ENCODE data around the gene GAS7. TPM values are rescaled to one million over a fixed set of nuclear protein-coding genes. Genes with fewer than 3 reads are reported as not detected.

Gene GAS7
- total RNA-seq, 1 experiment from 2014 or later, result 4.1 TPM

DNA sequence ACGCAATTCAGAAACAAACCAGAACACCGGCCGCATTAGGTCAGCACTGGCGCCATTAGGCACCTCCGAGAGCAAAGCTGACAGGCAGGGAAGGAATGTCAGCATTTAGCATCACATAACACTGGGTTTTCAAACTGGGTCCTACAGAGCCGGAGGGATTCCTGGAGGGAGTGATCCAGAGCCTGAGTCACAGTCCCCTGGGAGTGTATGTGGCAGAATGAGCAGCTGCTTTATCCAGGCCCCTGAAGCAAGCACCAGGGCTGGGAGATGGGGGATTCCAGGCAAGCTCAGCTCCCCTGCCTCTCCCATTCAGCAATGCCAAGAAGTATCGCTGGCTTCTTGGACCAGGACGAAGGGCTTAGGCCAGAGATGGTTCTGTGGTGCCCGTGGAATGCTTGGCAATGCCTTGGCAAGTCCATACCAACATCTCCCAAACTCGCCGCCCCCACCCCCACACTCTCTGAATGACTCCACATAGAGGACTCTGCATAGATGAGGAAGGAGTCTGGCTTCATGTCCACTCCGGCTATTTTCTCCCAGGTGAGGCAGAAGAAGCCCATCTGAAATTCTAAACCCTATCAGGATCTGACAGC lies 20.4 kb downstream of the GAS7 start:
- ATAC-seq, result no peak
- ChIA-PET RAD21 (ENCODE audit: low non-redundant PET in 1 of 2, low total read pairs in 2 of 2, uncharacterized antibody in 2 of 2, unreplicated experiment in 2 of 2) (no interaction called here), POLR2A (no interaction called here), CTCF (no interaction called here)
- Histone ChIP-seq H2AFZ (ENCODE audit: low read depth, low read length, poor library complexity, severe bottlenecking) (no peak overlapping the region), H3K9me2 (ENCODE audit: insufficient read depth) (no peaks in the 10 kb centered on the region), H3K9me3 (ENCODE audit: control insufficient read depth in 1 of 2, insufficient read depth in 1 of 2, low read depth in 1 of 2, low read length in 2 of 2) (no peaks in the 10 kb centered on the region), H3K79me2 (ENCODE audit: insufficient read depth, low read length) (no peaks in the 10 kb centered on the region), H4K20me1 (ENCODE audit: insufficient read depth) (no peaks in the 10 kb centered on the region), H3K27me3 (ENCODE audit: insufficient read depth, low read length) (no peaks in the 10 kb centered on the region), H3K36me3 (ENCODE audit: control insufficient read depth in 1 of 2, insufficient read depth in 2 of 2, low read length in 2 of 2) (no peaks in the 10 kb centered on the region), H3K27ac (ENCODE audit: low read depth, low read length) (no peak overlapping the region), H3K4me1 (ENCODE audit: control insufficient read depth in 1 of 2, insufficient read depth in 2 of 2, low read length in 2 of 2) (no peaks in the 10 kb centered on the region), H3K9ac (ENCODE audit: low read length) (no peak overlapping the region), H3K4me3 (replicated peaks in 1 of 2; ENCODE audit: low read depth in 1 of 2, low read length in 2 of 2) (no peak overlapping the region), H3K4me2 (ENCODE audit: low read length) (no peak overlapping the region)
- intact Hi-C loops (cut with micrococcal nuclease), result no loop called here
- no peak for DNase-seq (ENCODE audit: low read depth, low spot score)
- TF ChIP-seq RAD21 (IDR thresholded peaks at IDR 0.05; ENCODE audit: low read depth) (no peak), EZH2 (IDR thresholded peaks at IDR 0.05) (no peak), POLR2A (IDR thresholded peaks at IDR 0.05; ENCODE audit: borderline replicate concordance, extremely low read depth, insufficient read depth, insufficient read length) (no peak), SIN3A (IDR thresholded peaks at IDR 0.05; ENCODE audit: low read depth) (no peak), SRF (IDR thresholded peaks at IDR 0.05; ENCODE audit: low read depth) (no peak), TCF7L2 (IDR thresholded peaks at IDR 0.05; ENCODE audit: borderline replicate concordance, extremely low read depth, insufficient read depth, insufficient read length) (no peak), ZNF274 (IDR thresholded peaks at IDR 0.05; ENCODE audit: low read depth, low read length) (no peak), ELF1 (IDR thresholded peaks at IDR 0.05; ENCODE audit: borderline replicate concordance, low read depth) (no peak), YY1 (IDR thresholded peaks at IDR 0.05; ENCODE audit: extremely low read depth, insufficient replicate concordance, low read depth, low read length) (no peak), CBX3 (IDR thresholded peaks at IDR 0.05; ENCODE audit: low read depth) (no peak), EZH2phosphoT487 (IDR thresholded peaks at IDR 0.05; ENCODE audit: borderline replicate concordance) (no peak), FOSL1 (IDR thresholded peaks at IDR 0.05; ENCODE audit: low read depth) (no peak)
- TF ChIP-seq, protein P1, sequence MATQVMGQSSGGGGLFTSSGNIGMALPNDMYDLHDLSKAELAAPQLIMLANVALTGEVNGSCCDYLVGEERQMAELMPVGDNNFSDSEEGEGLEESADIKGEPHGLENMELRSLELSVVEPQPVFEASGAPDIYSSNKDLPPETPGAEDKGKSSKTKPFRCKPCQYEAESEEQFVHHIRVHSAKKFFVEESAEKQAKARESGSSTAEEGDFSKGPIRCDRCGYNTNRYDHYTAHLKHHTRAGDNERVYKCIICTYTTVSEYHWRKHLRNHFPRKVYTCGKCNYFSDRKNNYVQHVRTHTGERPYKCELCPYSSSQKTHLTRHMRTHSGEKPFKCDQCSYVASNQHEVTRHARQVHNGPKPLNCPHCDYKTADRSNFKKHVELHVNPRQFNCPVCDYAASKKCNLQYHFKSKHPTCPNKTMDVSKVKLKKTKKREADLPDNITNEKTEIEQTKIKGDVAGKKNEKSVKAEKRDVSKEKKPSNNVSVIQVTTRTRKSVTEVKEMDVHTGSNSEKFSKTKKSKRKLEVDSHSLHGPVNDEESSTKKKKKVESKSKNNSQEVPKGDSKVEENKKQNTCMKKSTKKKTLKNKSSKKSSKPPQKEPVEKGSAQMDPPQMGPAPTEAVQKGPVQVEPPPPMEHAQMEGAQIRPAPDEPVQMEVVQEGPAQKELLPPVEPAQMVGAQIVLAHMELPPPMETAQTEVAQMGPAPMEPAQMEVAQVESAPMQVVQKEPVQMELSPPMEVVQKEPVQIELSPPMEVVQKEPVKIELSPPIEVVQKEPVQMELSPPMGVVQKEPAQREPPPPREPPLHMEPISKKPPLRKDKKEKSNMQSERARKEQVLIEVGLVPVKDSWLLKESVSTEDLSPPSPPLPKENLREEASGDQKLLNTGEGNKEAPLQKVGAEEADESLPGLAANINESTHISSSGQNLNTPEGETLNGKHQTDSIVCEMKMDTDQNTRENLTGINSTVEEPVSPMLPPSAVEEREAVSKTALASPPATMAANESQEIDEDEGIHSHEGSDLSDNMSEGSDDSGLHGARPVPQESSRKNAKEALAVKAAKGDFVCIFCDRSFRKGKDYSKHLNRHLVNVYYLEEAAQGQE (IDR thresholded peaks at IDR 0.05; ENCODE audit: low read depth), result no peak
- TF ChIP-seq, protein P2, sequence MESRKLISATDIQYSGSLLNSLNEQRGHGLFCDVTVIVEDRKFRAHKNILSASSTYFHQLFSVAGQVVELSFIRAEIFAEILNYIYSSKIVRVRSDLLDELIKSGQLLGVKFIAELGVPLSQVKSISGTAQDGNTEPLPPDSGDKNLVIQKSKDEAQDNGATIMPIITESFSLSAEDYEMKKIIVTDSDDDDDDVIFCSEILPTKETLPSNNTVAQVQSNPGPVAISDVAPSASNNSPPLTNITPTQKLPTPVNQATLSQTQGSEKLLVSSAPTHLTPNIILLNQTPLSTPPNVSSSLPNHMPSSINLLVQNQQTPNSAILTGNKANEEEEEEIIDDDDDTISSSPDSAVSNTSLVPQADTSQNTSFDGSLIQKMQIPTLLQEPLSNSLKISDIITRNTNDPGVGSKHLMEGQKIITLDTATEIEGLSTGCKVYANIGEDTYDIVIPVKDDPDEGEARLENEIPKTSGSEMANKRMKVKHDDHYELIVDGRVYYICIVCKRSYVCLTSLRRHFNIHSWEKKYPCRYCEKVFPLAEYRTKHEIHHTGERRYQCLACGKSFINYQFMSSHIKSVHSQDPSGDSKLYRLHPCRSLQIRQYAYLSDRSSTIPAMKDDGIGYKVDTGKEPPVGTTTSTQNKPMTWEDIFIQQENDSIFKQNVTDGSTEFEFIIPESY (IDR thresholded peaks at IDR 0.05; ENCODE audit: extremely low read depth, insufficient replicate concordance, low read length), result no peak
- BruUV-seq (replicated peaks), result no TSS peak

All from HCT116 (cell line).